K562 (cell line): ENCODE measurements around the gene PHACTR3. TPM values are rescaled to one million over a fixed set of nuclear protein-coding genes. Genes with fewer than 3 reads are reported as not detected.

Source experiments
- ATAC-seq: fragments of 200-7000 bp; cut with Tn5 transposase; 3 replicates; pipeline ENCODE4 v1.9.1; 2020; ENCODE audit warnings: moderate library complexity
- BruUV-seq: library from RNA; stranded (reverse); fragments of 400-500 nt; replicated peaks from 2 replicates; lab custom pipeline; 2021; lab: Mats Ljungman, UMichigan
- CTCF ChIA-PET: fragments of 300-600 bp; formaldehyde crosslinking; extraction: SDS; loops from one replicate; lab custom pipeline; 2021; ENCODE audit warnings: low intra/inter-chr PET ratio; lab: Yijun Ruan, JAX
- POLR2A ChIA-PET: fragments of 300-600, 350-650 bp; sonication (Branson Sonifier 250); formaldehyde crosslinking; extraction: SDS; loops from one replicate; lab custom pipeline; 2021; ENCODE audit warnings: antibody characterized with exemption, inconsistent platforms; lab: Yijun Ruan, JAX
- DNase-seq, 4 experiments: peaks; one replicate each; pipeline versions ENCODE4 v3.0.0 to v3.0.0-alpha.2; 2011 to 2018; ENCODE audit warnings: low spot score in 3 of 4, mixed read lengths in 3 of 4; ENCODE audit errors: extremely low read depth in 1 of 4
- FAIRE-seq: peaks from 2 replicates; lab custom pipeline; 2011; peaks lifted over from hg19 to GRCh38; lab: Jason Lieb, UNC
- H2AFZ ChIP-seq: 2 replicates; pipeline ENCODE4 v1.6.0; 2011; ENCODE audit warnings: low read depth, low read length, control low read depth, inconsistent platforms
- H3K27ac ChIP-seq: fragments of 200-600 bp; 3 replicates; pipeline ENCODE4 v1.8.0; 2011; ENCODE audit warnings: low read depth, mild to moderate bottlenecking, control low read depth, inconsistent platforms, low read length, moderate library complexity, mixed read lengths; ENCODE audit errors: extremely low read depth
- H3K27me3 ChIP-seq, 2 experiments: fragments of 300-600 bp in 1 of 2; 2 replicates in 1 of 2; 3 replicates in 1 of 2; pipeline versions ENCODE4 v1.6.0 to v1.8.0; 2011; ENCODE audit warnings: inconsistent platforms in 2 of 2, low read length in 2 of 2, mild to moderate bottlenecking in 1 of 2, mixed read lengths in 1 of 2, moderate library complexity in 1 of 2; ENCODE audit not compliant: control insufficient read depth in 2 of 2, insufficient read depth in 2 of 2
- H3K36me3 ChIP-seq: fragments of 300-600 bp; 3 replicates; pipeline ENCODE4 v1.8.0; 2011; ENCODE audit warnings: mild to moderate bottlenecking, low read length, inconsistent platforms; ENCODE audit not compliant: control insufficient read depth, insufficient read depth
- H3K4me1 ChIP-seq, 2 experiments: fragments of 200-600 bp in 1 of 2; replicated peaks in 1 of 2; 2 replicates in 1 of 2; 3 replicates in 1 of 2; pipeline versions ENCODE4 v1.5.1 to v1.8.0; 2011; ENCODE audit warnings: inconsistent platforms in 2 of 2, low read length in 2 of 2, mild to moderate bottlenecking in 1 of 2, mixed read lengths in 1 of 2, moderate library complexity in 1 of 2; ENCODE audit not compliant: control insufficient read depth in 2 of 2, insufficient read depth in 2 of 2
- H3K4me2 ChIP-seq: 2 replicates; pipeline ENCODE4 v1.6.1; 2011; ENCODE audit warnings: low read length, control low read depth, inconsistent platforms, mixed read lengths; ENCODE audit not compliant: insufficient read depth
- H3K4me3 ChIP-seq: fragments of 200-600 bp; sonication (generic), shearing (Covaris generic); 2 replicates; pipeline ENCODE4 v1.5.1; 2016; ENCODE audit warnings: control low read depth, inconsistent platforms
- H3K79me2 ChIP-seq: fragments of 200-600 bp; 3 replicates; pipeline ENCODE4 v1.8.0; 2011; ENCODE audit warnings: low read length, inconsistent platforms; ENCODE audit not compliant: control insufficient read depth, insufficient read depth
- H3K9ac ChIP-seq, 2 experiments: 2 replicates each; pipeline versions ENCODE4 v1.6.0 to v1.6.1; 2011; ENCODE audit warnings: low read depth in 2 of 2, low read length in 2 of 2, control low read depth in 1 of 2, inconsistent platforms in 1 of 2, mild to moderate bottlenecking in 1 of 2, mixed read lengths in 1 of 2; ENCODE audit not compliant: insufficient read depth in 1 of 2
- H3K9me1 ChIP-seq: one replicate; pipeline ENCODE4 v1.6.0; 2011; ENCODE audit warnings: inconsistent platforms, mild to moderate bottlenecking, low read length, moderate library complexity; ENCODE audit not compliant: control insufficient read depth, insufficient read depth
- H3K9me3 ChIP-seq: replicated peaks from 2 replicates; pipeline ENCODE4 v1.5.1; 2011; ENCODE audit warnings: low read depth, low read length, inconsistent platforms; ENCODE audit not compliant: control insufficient read depth, insufficient read depth
- H4K20me1 ChIP-seq: replicated peaks from 2 replicates; pipeline ENCODE4 v1.6.1; 2011; ENCODE audit warnings: low read length, inconsistent platforms, mixed read lengths; ENCODE audit not compliant: control insufficient read depth, insufficient read depth
- MCM5 ChIP-seq: fragments of 450-650 bp; IDR thresholded peaks from 2 replicates; pipeline ENCODE4 v1.6.1; 2016; ENCODE audit warnings: low read depth
- ZBTB40 ChIP-seq, 2 experiments: fragments of 450-650 bp in 1 of 2; sonication (generic) in 1 of 2; formaldehyde crosslinking in 1 of 2; IDR thresholded peaks; 2 replicates each; pipeline versions ENCODE4 v1.7.1 to v1.9.0; 2016 to 2022; ENCODE audit warnings: inconsistent platforms in 1 of 2, mild to moderate bottlenecking in 1 of 2, missing genetic modification reagents in 1 of 2
- WGBS: fragments of 100-300 bp; shearing (Covaris generic); methylation state at CpG from one replicate; pipeline ENCODE4 v1.1.6; 2016; ENCODE audit warnings: low coverage, mixed read lengths; ENCODE audit not compliant: insufficient coverage; ENCODE audit errors: missing lambda C conversion rate; 5-methylcytosine and 5-hydroxymethylcytosine counted together
- in situ Hi-C: fragments of 300-500 bp; cut with MboI; formaldehyde crosslinking; loops from 4 replicates; pipeline ENCODE4 v1.15.0; 2018; ENCODE audit warnings: inconsistent platforms, mixed read lengths
- intact Hi-C: fragments of 100-400 bp; cut with micrococcal nuclease; formaldehyde crosslinking; loops from 2 replicates; pipeline ENCODE4 v1.14.2; 2022
- polyA plus RNA-seq, 8 experiments: library from polyadenylated mRNA; depleted of rRNA in 4 of 8; stranded (reverse) in 5 of 8; unstranded in 3 of 8; fragments of >200 nt; fragmentation: Nextera tagmentation in 2 of 8; fragmentation: Illumina TruSeq in 1 of 8; extraction: Ambion mirVana in 2 of 8; extraction: Trizol in 1 of 8; gene quantifications; 2 replicates each; pipeline versions ENCODE4 v1.2.1 to v1.2.3, GENCODE V29; 2011 to 2014; ENCODE audit warnings: inconsistent platforms in 1 of 8, missing spikeins in 1 of 8
- total RNA-seq, 7 experiments: library from RNA; depleted of rRNA in 6 of 7; stranded (reverse); fragments of >200 nt in 6 of 7; fragmentation: Illumina TruSeq in 2 of 7; extraction: Trizol in 2 of 7; gene quantifications; 2 replicates each; pipeline versions ENCODE4 v1.2.1 to v1.2.3, GENCODE V29; 2011 to 2021; ENCODE audit warnings: low replicate concordance in 1 of 7

Gene PHACTR3
- total and polyA plus RNA-seq, 9 of the 15 experiments (the other 6 are each of a cell fraction or from before 2014, with no cell fraction given): not detected

GRCh38 chr20:59566631-59567524 lies 37.5 kb upstream of the PHACTR3 start:
- WGBS: under 1% methylated on average over 23 of the region's 23 CpGs
- H3K9me1 ChIP-seq: no peaks in the 10 kb centered on the region
- ChIA-PET POLR2A (no interaction called here), CTCF (no interaction called here)
- no peak overlapping the region for H3K4me2 ChIP-seq
- no peaks in the 10 kb centered on the region for H3K36me3 ChIP-seq
- no peak overlapping the region for H3K27ac ChIP-seq
- H3K4me1 ChIP-seq: peaks cover 0 to 3% of the 10 kb centered on the region in 2 experiments; a peak in 2 of 5 replicates
- DNase-seq (no peak), ATAC-seq (no peak), FAIRE-seq (no peak)
- H3K9ac ChIP-seq: no peak overlapping the region
- no peaks in the 10 kb centered on the region for H3K27me3 ChIP-seq
- in situ Hi-C loops (no loop called here), intact Hi-C loops (no loop called here)
- TF ChIP-seq MCM5 (no peak), ZBTB40 (IDR thresholded peaks at IDR 0.05) (peak; percentile 74), ZBTB40 (CRISPR knock-in tag; IDR thresholded peaks at IDR 0.05) (no peak)
- no peak overlapping the region for H3K4me3 ChIP-seq
- BruUV-seq: no TSS peak
- no peaks in the 10 kb centered on the region for H3K79me2 ChIP-seq
- H4K20me1 ChIP-seq: 0 out of 2 replicates have a peak, but pooled peaks cover 5% of the 10 kb centered on the region
- H2AFZ ChIP-seq: no peak overlapping the region
- H3K9me3 ChIP-seq: no peaks in the 10 kb centered on the region
